ENCODE measurements around the gene UIMC1.

The UIMC1 gene

DNA sequence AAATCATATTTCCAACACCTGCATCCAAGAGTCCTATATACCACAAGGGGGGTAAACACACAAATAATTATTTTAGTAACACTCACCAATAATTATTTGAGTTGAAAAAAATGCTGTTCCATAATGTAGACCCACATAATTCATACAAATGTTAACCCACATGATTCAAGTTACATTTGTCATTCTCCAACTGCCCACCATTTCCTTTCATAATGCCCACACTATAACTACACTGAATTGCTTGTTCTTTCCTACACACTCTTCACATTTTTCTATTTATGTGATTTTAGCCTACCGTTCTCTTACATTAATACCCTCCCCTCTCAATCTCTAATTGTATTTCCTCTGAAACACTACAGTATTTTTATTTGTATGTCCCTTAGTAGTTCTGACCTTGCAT, 71.6 kb downstream of the UIMC1 start:
- TF ChIP-seq NFIC (IDR thresholded peaks at IDR 0.05) (no peak), TEAD4 (IDR thresholded peaks at IDR 0.05) (no peak), TCF12 (IDR thresholded peaks at IDR 0.05; ENCODE audit: low read depth) (no peak), FOXM1 (IDR thresholded peaks at IDR 0.05; ENCODE audit: borderline replicate concordance, low read depth) (no peak), EGR1 (IDR thresholded peaks at IDR 0.05) (no peak), YY1 (IDR thresholded peaks at IDR 0.05; ENCODE audit: low read depth) (no peak), CREB1 (IDR thresholded peaks at IDR 0.05; ENCODE audit: low read depth) (no peak), RAD21 (IDR thresholded peaks at IDR 0.05; ENCODE audit: low read depth) (no peak)
- TF ChIP-seq, protein P1, sequence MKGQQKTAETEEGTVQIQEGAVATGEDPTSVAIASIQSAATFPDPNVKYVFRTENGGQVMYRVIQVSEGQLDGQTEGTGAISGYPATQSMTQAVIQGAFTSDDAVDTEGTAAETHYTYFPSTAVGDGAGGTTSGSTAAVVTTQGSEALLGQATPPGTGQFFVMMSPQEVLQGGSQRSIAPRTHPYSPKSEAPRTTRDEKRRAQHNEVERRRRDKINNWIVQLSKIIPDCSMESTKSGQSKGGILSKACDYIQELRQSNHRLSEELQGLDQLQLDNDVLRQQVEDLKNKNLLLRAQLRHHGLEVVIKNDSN (IDR thresholded peaks at IDR 0.05) = no peak
- TF ChIP-seq, protein P2, sequence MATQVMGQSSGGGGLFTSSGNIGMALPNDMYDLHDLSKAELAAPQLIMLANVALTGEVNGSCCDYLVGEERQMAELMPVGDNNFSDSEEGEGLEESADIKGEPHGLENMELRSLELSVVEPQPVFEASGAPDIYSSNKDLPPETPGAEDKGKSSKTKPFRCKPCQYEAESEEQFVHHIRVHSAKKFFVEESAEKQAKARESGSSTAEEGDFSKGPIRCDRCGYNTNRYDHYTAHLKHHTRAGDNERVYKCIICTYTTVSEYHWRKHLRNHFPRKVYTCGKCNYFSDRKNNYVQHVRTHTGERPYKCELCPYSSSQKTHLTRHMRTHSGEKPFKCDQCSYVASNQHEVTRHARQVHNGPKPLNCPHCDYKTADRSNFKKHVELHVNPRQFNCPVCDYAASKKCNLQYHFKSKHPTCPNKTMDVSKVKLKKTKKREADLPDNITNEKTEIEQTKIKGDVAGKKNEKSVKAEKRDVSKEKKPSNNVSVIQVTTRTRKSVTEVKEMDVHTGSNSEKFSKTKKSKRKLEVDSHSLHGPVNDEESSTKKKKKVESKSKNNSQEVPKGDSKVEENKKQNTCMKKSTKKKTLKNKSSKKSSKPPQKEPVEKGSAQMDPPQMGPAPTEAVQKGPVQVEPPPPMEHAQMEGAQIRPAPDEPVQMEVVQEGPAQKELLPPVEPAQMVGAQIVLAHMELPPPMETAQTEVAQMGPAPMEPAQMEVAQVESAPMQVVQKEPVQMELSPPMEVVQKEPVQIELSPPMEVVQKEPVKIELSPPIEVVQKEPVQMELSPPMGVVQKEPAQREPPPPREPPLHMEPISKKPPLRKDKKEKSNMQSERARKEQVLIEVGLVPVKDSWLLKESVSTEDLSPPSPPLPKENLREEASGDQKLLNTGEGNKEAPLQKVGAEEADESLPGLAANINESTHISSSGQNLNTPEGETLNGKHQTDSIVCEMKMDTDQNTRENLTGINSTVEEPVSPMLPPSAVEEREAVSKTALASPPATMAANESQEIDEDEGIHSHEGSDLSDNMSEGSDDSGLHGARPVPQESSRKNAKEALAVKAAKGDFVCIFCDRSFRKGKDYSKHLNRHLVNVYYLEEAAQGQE (IDR thresholded peaks at IDR 0.05; ENCODE audit: low read depth) = no peak

DNA sequence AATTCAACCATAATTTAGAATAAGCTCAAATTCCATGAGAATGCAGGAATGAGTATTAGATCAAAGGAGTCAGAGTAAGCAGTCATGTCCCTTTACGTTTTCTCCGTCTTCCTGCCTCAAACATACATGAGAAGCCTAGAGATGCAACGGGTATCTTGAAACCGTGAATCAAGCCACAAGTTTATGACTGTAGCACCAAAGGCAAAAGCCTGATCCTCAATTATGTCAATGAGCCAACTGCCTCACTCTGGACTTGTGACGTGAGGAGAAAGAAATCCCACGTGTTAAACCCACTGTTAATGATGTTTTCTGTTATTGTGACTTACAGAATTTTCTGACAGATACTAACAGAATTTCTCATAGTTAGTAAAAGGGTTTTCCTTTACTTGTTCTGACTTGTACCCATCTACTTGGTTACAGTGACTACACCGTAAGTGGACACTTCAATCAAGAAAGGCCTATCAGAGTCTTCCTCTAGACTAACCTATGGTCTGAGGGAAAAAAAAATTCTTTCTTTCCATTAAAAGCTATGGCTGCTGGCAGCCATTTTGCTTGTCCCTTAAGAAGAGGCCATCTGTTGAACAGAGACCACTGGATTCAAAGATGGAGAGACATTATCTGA, 72.2 kb downstream of the UIMC1 start:
- TF ChIP-seq EGR1 (IDR thresholded peaks at IDR 0.05) (no peak), TEAD4 (IDR thresholded peaks at IDR 0.05) (no peak), EP300 (IDR thresholded peaks at IDR 0.05; ENCODE audit: borderline replicate concordance) (no peak), RAD21 (IDR thresholded peaks at IDR 0.05; ENCODE audit: low read depth) (no peak), ZBTB7A (IDR thresholded peaks at IDR 0.05; ENCODE audit: low read depth) (no peak), TCF12 (IDR thresholded peaks at IDR 0.05; ENCODE audit: low read depth) (no peak), NFIC (IDR thresholded peaks at IDR 0.05) (no peak)

DNA sequence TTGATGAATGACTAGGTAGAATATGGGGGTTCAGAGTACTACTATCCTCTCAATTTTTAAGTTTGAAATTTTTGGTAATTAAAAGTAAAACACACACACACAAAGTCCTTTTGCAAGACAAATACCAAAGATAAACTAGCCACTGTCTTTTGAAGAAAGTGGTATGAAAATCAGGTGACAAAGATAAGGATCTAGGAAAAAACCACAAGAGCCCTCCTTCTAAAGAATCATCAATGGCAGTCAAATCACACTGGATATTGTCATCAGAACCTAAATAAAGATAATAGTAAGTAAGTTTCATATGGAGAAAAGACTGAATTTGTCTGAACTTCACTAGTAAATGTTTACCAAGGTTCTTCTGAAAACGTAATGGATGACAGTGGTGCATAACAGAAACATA, 76.9 kb downstream of the UIMC1 start:
- TF ChIP-seq EGR1 (IDR thresholded peaks at IDR 0.05) (no peak), ZBTB7A (IDR thresholded peaks at IDR 0.05; ENCODE audit: low read depth) (no peak), RAD21 (IDR thresholded peaks at IDR 0.05; ENCODE audit: low read depth) (no peak), CEBPB (IDR thresholded peaks at IDR 0.05) (no peak), NFIC (IDR thresholded peaks at IDR 0.05) (no peak), EP300 (IDR thresholded peaks at IDR 0.05; ENCODE audit: borderline replicate concordance) (no peak), TCF12 (IDR thresholded peaks at IDR 0.05; ENCODE audit: low read depth) (no peak), TAF1 (IDR thresholded peaks at IDR 0.05; ENCODE audit: low read depth) (no peak), YY1 (IDR thresholded peaks at IDR 0.05; ENCODE audit: low read depth) (no peak), TEAD4 (IDR thresholded peaks at IDR 0.05) (no peak), FOXM1 (IDR thresholded peaks at IDR 0.05; ENCODE audit: borderline replicate concordance, low read depth) (no peak)
- TF ChIP-seq, protein P2 (IDR thresholded peaks at IDR 0.05; ENCODE audit: low read depth) = no peak
- TF ChIP-seq, protein P3, sequence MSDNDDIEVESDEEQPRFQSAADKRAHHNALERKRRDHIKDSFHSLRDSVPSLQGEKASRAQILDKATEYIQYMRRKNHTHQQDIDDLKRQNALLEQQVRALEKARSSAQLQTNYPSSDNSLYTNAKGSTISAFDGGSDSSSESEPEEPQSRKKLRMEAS (IDR thresholded peaks at IDR 0.05) = no peak

DNA sequence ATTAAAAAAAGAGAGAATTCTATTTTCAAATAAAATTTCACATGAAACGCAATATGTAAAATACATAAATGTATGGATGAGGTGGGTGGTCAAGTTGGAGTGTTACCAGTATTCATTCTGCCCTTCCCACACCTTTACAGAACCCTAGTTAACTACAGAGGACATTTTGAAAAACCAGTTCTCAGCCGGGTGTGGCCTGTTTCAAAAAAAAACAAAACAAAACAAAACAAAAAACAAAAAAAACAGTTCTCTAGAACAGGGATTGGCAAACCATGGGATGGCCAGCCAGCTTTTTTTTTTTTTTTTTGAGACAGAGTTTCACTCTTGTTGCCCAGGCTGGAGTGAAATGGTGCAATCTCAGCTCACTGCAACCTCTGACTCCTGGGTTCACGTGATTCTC, 79.0 kb downstream of the UIMC1 start:
- TF ChIP-seq ZBTB7A (IDR thresholded peaks at IDR 0.05; ENCODE audit: low read depth) (no peak), TCF12 (IDR thresholded peaks at IDR 0.05; ENCODE audit: low read depth) (no peak), RAD21 (IDR thresholded peaks at IDR 0.05; ENCODE audit: low read depth) (no peak), EGR1 (IDR thresholded peaks at IDR 0.05) (no peak), EP300 (IDR thresholded peaks at IDR 0.05; ENCODE audit: borderline replicate concordance) (no peak), TEAD4 (IDR thresholded peaks at IDR 0.05) (no peak), YY1 (IDR thresholded peaks at IDR 0.05; ENCODE audit: low read depth) (no peak), FOXM1 (IDR thresholded peaks at IDR 0.05; ENCODE audit: borderline replicate concordance, low read depth) (no peak), CREB1 (IDR thresholded peaks at IDR 0.05; ENCODE audit: low read depth) (no peak), NFIC (IDR thresholded peaks at IDR 0.05) (no peak), CEBPB (IDR thresholded peaks at IDR 0.05) (no peak), TAF1 (IDR thresholded peaks at IDR 0.05; ENCODE audit: low read depth) (no peak)
- TF ChIP-seq, protein P1 (IDR thresholded peaks at IDR 0.05) = no peak
- TF ChIP-seq, protein P3 (IDR thresholded peaks at IDR 0.05) = no peak
- TF ChIP-seq, protein P2 (IDR thresholded peaks at IDR 0.05; ENCODE audit: low read depth) = no peak

Measured in Ishikawa (cell line).